Stimulated activated naive B cell treated with anti-CD40 and anti-IgM and Interleukin-4, amounts not matched to agents 10 μg/mL and 1 μg/mL and 100 μg/mL, for 72 hours (primary cell): ENCODE measurements around the gene SPEN.

Experiments
- ATAC-seq, 2 donors: fragments of 150-1000 bp; cut with Tn5 transposase; replicated peaks; 2 replicates each; pipeline ENCODE4 v1.10.0; 2021; ENCODE audit warnings: moderate library complexity in 1 of 2
- DNase-seq: peaks from one replicate; pipeline ENCODE4 v3.0.0; 2021
- H3K27ac Mint-ChIP-seq: one replicate; pipeline ENCODE4 v1.8.0; 2022; ENCODE audit warnings: mild to moderate bottlenecking, mixed read lengths
- H3K27me3 Mint-ChIP-seq, 2 donors: one replicate each; pipeline ENCODE4 v1.8.0; 2022; ENCODE audit warnings: mixed read lengths in 2 of 2
- H3K36me3 Mint-ChIP-seq, 2 donors: one replicate each; pipeline ENCODE4 v1.8.0; 2022; ENCODE audit warnings: mixed read lengths in 2 of 2, mild to moderate bottlenecking in 1 of 2
- H3K4me1 Mint-ChIP-seq, 2 donors: one replicate each; pipeline ENCODE4 v1.8.0; 2022; ENCODE audit warnings: mixed read lengths in 2 of 2, mild to moderate bottlenecking in 1 of 2
- H3K4me3 Mint-ChIP-seq, 2 donors: one replicate each; pipeline ENCODE4 v1.8.0; 2022; ENCODE audit warnings: mild to moderate bottlenecking in 2 of 2, mixed read lengths in 2 of 2, moderate library complexity in 1 of 2
- H3K9me3 Mint-ChIP-seq, 2 donors: one replicate each; pipeline ENCODE4 v1.8.0; 2022; ENCODE audit warnings: mixed read lengths in 2 of 2, mild to moderate bottlenecking in 1 of 2

Gene SPEN

GRCh38 chr1:15945011-15945831, 97.7 kb downstream of the SPEN start:
- H3K4me3 Mint-ChIP-seq: peak overlapping the region in 1 of 2 donors; percentile 19
- ATAC-seq: no peak
- H3K27me3 Mint-ChIP-seq: no peaks in the 10 kb centered on the region
- DNase-seq: no peak
- H3K36me3 Mint-ChIP-seq: peaks cover 40 to 48% of the 10 kb centered on the region in 2 donors
- H3K9me3 Mint-ChIP-seq: no peaks in the 10 kb centered on the region
- H3K4me1 Mint-ChIP-seq: peaks cover 31 to 43% of the 10 kb centered on the region in 2 donors
- peak overlapping the region; percentile 79 for H3K27ac Mint-ChIP-seq

- H3K27ac Mint-ChIP-seq: peak overlapping the region; percentile 76
- H3K27me3 Mint-ChIP-seq: no peaks in the 10 kb centered on the region
- H3K4me3 Mint-ChIP-seq: peak overlapping the region in 1 of 2 donors; percentile 15
- no peak for ATAC-seq
- H3K9me3 Mint-ChIP-seq: no peaks in the 10 kb centered on the region
- peaks cover 38 to 50% of the 10 kb centered on the region in 2 donors for H3K4me1 Mint-ChIP-seq
- peaks cover 41 to 48% of the 10 kb centered on the region in 2 donors for H3K36me3 Mint-ChIP-seq
- no peak for DNase-seq
These were observed 98.4 kb downstream of the SPEN start for GRCh38 chr1:15945832-15946448.

DNA sequence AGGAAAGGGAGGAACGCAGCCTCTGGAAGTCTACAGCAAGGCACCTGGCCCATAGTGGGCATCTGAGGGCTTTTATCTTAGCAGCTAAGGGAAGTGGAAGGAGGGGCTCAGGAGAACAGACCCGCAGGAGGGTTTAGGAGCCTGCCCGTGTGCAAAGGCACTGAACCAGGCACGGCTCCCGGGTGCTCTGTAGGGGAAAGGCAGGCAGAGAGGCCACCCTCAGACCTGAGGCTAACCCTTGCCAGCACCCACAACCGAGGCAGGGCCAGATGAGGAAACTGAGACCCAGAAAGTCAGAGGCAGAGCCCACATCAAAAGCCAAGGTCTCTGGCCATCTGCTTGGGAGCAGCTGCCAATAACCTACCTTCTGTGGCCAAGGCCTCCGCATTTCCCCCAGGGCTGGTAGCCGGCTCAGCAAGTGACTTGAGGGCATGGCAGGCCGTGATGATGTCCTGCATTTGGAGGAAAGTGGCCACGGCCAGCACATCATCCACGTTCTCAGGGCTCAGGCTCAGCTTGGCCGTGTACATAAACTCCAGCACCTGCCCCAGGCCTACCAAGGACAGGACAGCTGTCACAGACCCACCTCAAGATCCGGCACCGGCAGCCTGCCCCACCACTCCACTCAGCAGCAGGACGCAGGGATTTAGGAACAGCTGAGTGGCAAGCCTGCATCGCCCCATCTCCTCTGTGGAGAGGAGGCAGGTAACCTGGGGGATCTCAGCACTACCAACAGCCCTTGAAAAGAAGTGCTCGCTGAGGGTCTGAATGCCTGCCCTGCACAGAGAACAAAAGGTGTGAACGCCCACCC, 99.3 kb downstream of the SPEN start:
- no peak for ATAC-seq
- DNase-seq: no peak
- peak overlapping the region; percentile 11 to 15 for H3K4me3 Mint-ChIP-seq
- peaks cover 45 to 58% of the 10 kb centered on the region in 2 donors for H3K4me1 Mint-ChIP-seq
- peak overlapping the region; percentile 82 for H3K27ac Mint-ChIP-seq
- no peaks in the 10 kb centered on the region for H3K9me3 Mint-ChIP-seq
- H3K36me3 Mint-ChIP-seq: peaks cover 35 to 48% of the 10 kb centered on the region in 2 donors
- no peaks in the 10 kb centered on the region for H3K27me3 Mint-ChIP-seq

GRCh38 chr1:15947382-15948090, 100.0 kb downstream of the SPEN start:
- peaks cover 35 to 50% of the 10 kb centered on the region in 2 donors for H3K36me3 Mint-ChIP-seq
- H3K27me3 Mint-ChIP-seq: no peaks in the 10 kb centered on the region
- H3K9me3 Mint-ChIP-seq: no peaks in the 10 kb centered on the region
- H3K4me3 Mint-ChIP-seq: peak overlapping the region; percentile 53 to 61
- ATAC-seq (no peak), DNase-seq (no peak)
- peaks cover 52 to 66% of the 10 kb centered on the region in 2 donors for H3K4me1 Mint-ChIP-seq
- peak overlapping the region; percentile 96 for H3K27ac Mint-ChIP-seq

GRCh38 chr1:15948091-15948591, 100.6 kb downstream of the SPEN start:
- DNase-seq: no peak
- Mint-ChIP-seq H3K9me3 (no peaks in the 10 kb centered on the region), H3K4me3 (peak overlapping the region; percentile 53 to 61), H3K4me1 (peaks cover 55 to 71% of the 10 kb centered on the region in 2 donors), H3K27me3 (no peaks in the 10 kb centered on the region), H3K36me3 (peaks cover 37 to 53% of the 10 kb centered on the region in 2 donors), H3K27ac (peak overlapping the region; percentile 96)
- peak in 1 of 2 donors; percentile 6 for ATAC-seq

GRCh38 chr1:15948595-15949452, 101.3 kb downstream of the SPEN start:
- Mint-ChIP-seq H3K9me3 (no peaks in the 10 kb centered on the region), H3K4me3 (peak overlapping the region; percentile 53 to 61), H3K4me1 (peaks cover 59 to 76% of the 10 kb centered on the region in 2 donors), H3K36me3 (peaks cover 42 to 58% of the 10 kb centered on the region in 2 donors), H3K27me3 (no peaks in the 10 kb centered on the region), H3K27ac (peak overlapping the region; percentile 96)
- DNase-seq (no peak), ATAC-seq (peak; percentile 24 to 25)

DNA sequence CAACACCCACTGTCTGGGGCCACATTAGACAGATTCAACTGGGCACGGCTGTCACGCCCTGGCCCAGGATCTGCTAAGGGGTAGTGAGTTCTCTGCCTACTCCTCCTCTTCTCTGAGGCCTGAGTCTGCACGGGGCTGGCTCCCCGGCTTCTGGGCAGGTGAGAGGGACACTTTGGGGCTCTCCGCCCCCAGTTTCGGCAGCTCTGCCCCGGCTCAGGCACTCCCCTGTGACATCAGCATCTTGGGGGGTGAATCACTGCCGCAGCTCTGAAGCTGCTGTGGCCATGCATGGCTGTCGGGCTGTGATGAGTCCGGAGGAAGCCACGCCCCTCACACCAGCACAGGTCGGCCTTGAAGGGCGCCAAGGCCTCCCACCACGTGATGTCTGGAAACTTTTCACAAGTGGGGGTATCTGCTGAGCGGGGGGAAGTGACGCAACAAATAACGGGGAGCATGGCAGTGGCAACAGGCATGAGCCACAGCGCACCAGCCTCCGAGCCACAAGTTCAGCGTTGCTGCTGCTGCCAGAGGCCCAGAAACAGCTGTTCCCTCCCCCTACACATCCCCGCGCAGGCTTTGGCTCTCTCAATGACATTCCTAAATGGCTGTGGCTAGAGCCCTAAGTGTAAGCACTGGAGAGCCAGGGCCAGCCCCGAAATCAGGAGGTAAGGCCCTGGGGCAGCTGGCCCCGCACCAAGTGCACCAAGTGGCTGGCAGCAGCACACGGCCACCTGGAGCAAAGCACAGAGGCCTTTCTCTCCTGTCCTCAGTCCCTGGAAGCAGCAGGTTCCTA, 102.1 kb downstream of the SPEN start:
- Mint-ChIP-seq H3K4me3 (peak overlapping the region in 1 of 2 donors; percentile 53), H3K27ac (peak overlapping the region; percentile 96), H3K9me3 (no peaks in the 10 kb centered on the region), H3K27me3 (no peaks in the 10 kb centered on the region), H3K36me3 (peaks cover 41 to 58% of the 10 kb centered on the region in 2 donors), H3K4me1 (peaks cover 60 to 83% of the 10 kb centered on the region in 2 donors)
- peak; percentile 70 to 71 for ATAC-seq
- peak; percentile 72 for DNase-seq

- H3K9me3 Mint-ChIP-seq: no peaks in the 10 kb centered on the region
- peaks cover 42 to 63% of the 10 kb centered on the region in 2 donors for H3K36me3 Mint-ChIP-seq
- H3K27me3 Mint-ChIP-seq: no peaks in the 10 kb centered on the region
- H3K27ac Mint-ChIP-seq: peak overlapping the region; percentile 96
- peak overlapping the region; percentile 57 to 77 for H3K4me3 Mint-ChIP-seq
- ATAC-seq (peak; percentile 43 to 49), DNase-seq (peak; percentile 40)
- H3K4me1 Mint-ChIP-seq: peaks cover 63 to 89% of the 10 kb centered on the region in 2 donors
These were observed 102.8 kb downstream of the SPEN start for GRCh38 chr1:15950302-15950701.

DNA sequence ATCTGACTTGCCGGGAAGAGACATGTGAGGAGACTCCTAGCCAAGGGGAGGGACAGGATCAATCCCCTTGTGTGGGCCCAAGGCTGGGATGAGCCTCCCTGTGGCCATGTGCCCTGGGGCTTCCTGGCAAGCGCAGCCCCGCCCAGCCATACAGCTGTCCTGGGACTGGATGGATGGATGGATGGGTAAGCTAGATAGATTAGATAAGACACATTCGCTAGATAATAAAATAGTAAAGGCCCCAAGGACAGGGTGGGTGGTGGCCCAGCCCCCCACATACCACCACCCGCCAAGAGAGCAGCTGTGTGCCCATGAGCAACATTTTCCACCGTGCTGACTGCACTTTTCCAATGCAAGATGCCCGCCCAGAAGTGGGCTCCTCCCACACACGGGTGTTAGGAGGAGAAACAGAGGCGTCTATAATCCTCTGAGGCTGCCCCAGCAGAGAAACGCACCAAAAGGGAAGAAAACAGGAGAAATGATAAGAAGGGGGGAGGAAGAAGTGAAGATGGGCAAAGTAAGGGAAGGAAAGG, 103.3 kb downstream of the SPEN start:
- DNase-seq (peak; percentile 55), ATAC-seq (peak; percentile 34 to 46)
- Mint-ChIP-seq H3K36me3 (peaks cover 42 to 65% of the 10 kb centered on the region in 2 donors), H3K9me3 (no peaks in the 10 kb centered on the region), H3K4me3 (peak overlapping the region; percentile 57 to 77), H3K4me1 (peaks cover 65 to 92% of the 10 kb centered on the region in 2 donors), H3K27me3 (no peaks in the 10 kb centered on the region), H3K27ac (peak overlapping the region; percentile 96)

GRCh38 chr1:15951341-15952153, 104.0 kb downstream of the SPEN start:
- Mint-ChIP-seq H3K4me3 (peak overlapping the region; percentile 39 to 57), H3K27ac (peak overlapping the region; percentile 96), H3K4me1 (peaks cover 72 to 93% of the 10 kb centered on the region in 2 donors), H3K9me3 (no peaks in the 10 kb centered on the region), H3K27me3 (no peaks in the 10 kb centered on the region), H3K36me3 (peaks cover 46 to 66% of the 10 kb centered on the region in 2 donors)
- ATAC-seq: no peak
- DNase-seq: no peak
